Glutamatergic neuron (in vitro differentiated cells): ENCODE results near the gene SHOX. TPM values are rescaled to one million over a fixed set of nuclear protein-coding genes. Genes with fewer than 3 reads are reported as not detected.

ENCODE experiments used
- DNase-seq: peaks from one replicate; pipeline ENCODE4 v3.0.0; 2022
- H3K27ac Mint-ChIP-seq: one replicate; pipeline ENCODE4 v1.8.0; 2020; ENCODE audit warnings: mild to moderate bottlenecking, mixed read lengths, inconsistent platforms; ENCODE audit not compliant: unreplicated experiment
- H3K27me3 Mint-ChIP-seq: one replicate; pipeline ENCODE4 v1.8.0; 2020; ENCODE audit warnings: mild to moderate bottlenecking, moderate library complexity, mixed read lengths, inconsistent platforms; ENCODE audit not compliant: unreplicated experiment
- H3K36me3 Mint-ChIP-seq: one replicate; pipeline ENCODE4 v1.8.0; 2020; ENCODE audit warnings: mild to moderate bottlenecking, mixed read lengths, inconsistent platforms; ENCODE audit not compliant: unreplicated experiment
- H3K4me1 Mint-ChIP-seq: one replicate; pipeline ENCODE4 v1.8.0; 2020; ENCODE audit warnings: mild to moderate bottlenecking, low read depth, mixed read lengths, inconsistent platforms; ENCODE audit not compliant: unreplicated experiment
- H3K4me3 Mint-ChIP-seq: one replicate; pipeline ENCODE4 v1.8.0; 2020; ENCODE audit warnings: mild to moderate bottlenecking, mixed read lengths, inconsistent platforms; ENCODE audit not compliant: unreplicated experiment
- H3K9me3 Mint-ChIP-seq: one replicate; pipeline ENCODE4 v1.8.0; 2020; ENCODE audit warnings: mild to moderate bottlenecking, moderate library complexity, mixed read lengths, inconsistent platforms; ENCODE audit not compliant: unreplicated experiment
- CTCF ChIP-seq: fragments of 200-600 bp; sonication (generic); IDR thresholded peaks from one replicate; pipeline ENCODE4 v1.5.0; 2021; ENCODE audit not compliant: partially characterized antibody, unreplicated experiment
- total RNA-seq: library from RNA; stranded (reverse); fragmentation: NEBNext Ultra II Directional; extraction: Animal tissue kit (Norgen Biotek cat#: 25700); gene quantifications from one replicate; pipeline ENCODE4 v1.2.1, GENCODE V29; 2021; ENCODE audit not compliant: unreplicated experiment

Gene SHOX
- total RNA-seq, 1 donor from 2014 or later: 0.22 TPM

DNA sequence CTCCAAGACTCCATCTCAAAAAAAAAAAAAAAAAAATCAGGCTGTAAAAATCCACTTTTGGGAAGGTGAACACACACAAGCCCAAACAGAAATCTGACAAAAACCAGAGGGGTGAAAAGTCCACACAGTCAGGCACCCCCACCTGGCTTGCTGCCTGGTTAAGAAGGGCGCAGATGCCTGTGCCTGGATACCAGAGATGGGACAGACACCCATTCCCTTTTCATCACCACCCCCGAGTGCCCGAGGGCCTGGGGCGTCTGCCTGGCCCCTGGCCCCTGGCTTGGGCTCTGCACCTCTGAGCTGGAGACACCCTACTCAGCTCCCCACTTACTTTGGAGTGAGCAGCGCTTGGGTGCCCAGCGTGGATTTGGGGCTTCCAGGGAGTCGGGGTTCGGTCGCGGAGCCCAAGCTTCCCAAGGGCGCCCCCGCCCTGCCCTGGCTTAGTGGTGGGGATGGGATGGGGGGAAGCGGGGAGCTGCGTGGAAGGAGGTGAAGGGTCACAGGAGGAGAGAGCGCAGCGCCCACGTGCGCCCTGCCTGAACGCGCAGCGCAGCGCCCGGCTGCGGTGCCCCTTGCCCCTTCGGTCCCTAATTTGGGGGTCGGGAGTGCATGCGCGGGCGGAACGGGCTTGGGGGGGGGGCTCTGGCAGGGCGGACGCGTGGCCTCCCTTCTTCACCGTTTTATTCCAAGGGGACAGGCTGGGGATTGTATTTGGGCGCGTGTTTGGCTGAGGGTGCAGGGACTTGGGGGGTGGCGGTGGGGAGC is 11.3 kb downstream of the SHOX start:
- H3K4me3 Mint-ChIP-seq: no peak overlapping the region
- no peaks in the 10 kb centered on the region for H3K36me3 Mint-ChIP-seq
- no peak for TF ChIP-seq CTCF
- H3K27me3 Mint-ChIP-seq: peaks cover 40% of the 10 kb centered on the region
- peaks cover 19% of the 10 kb centered on the region for H3K9me3 Mint-ChIP-seq
- no peak overlapping the region for H3K27ac Mint-ChIP-seq
- no peak for DNase-seq
- peaks cover 10% of the 10 kb centered on the region for H3K4me1 Mint-ChIP-seq

DNA sequence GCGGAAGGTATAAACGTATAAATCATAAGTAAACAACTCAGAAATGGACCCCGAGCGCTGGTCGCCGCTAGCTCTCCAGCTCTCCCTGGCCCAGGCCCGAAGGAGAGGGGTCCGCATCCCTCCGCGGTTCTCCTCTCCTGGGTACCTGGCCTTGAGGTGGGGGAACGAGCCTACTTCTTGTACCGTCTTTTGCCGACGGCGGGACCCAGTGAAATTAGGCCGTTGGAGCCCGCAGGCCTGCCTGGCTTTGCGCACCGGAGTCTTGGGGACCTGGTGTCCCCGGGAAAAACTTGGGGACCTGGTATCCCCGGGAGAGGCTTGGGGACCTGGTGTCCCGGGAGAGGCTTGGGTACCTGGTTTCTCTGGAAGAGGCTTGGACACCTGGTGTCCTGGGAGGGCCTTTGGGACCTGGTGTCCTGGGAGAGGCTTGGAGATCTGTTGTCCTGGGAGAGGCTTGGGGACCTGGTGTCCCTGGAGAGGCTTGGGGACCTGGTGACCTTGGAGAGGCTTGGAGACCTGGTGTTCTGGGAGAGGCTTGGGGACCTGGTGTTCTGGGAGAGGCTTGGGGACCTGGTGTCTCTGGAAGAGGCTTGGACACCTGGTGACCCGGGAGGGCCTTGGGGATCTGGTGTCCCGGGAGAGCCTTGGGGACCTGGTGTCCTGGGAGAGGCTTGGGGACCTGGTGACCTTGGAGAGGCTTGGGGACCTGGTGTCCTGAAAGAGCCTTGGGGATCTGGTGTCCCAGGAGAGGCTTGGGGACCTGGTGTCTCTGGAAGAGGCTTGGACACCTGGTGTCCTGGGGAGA is 12.0 kb downstream of the SHOX start:
- DNase-seq: no peak
- no peak for TF ChIP-seq CTCF
- H3K36me3 Mint-ChIP-seq: no peaks in the 10 kb centered on the region
- peaks cover 4% of the 10 kb centered on the region for H3K4me1 Mint-ChIP-seq
- peak overlapping the region; percentile 34 for H3K4me3 Mint-ChIP-seq
- H3K27ac Mint-ChIP-seq: no peak overlapping the region
- peaks cover 35% of the 10 kb centered on the region for H3K27me3 Mint-ChIP-seq
- peaks cover 15% of the 10 kb centered on the region for H3K9me3 Mint-ChIP-seq

GRCh38 chrX:643241-643595 is 12.6 kb downstream of the SHOX start:
- Mint-ChIP-seq H3K4me1 (no peaks in the 10 kb centered on the region), H3K27ac (no peak overlapping the region), H3K36me3 (no peaks in the 10 kb centered on the region), H3K9me3 (peaks cover 10% of the 10 kb centered on the region), H3K27me3 (peaks cover 29% of the 10 kb centered on the region), H3K4me3 (peak overlapping the region; percentile 34)
- DNase-seq: no peak
- no peak for TF ChIP-seq CTCF

GRCh38 chrX:643911-644303 is 13.3 kb downstream of the SHOX start:
- H3K36me3 Mint-ChIP-seq: no peaks in the 10 kb centered on the region
- no peak for TF ChIP-seq CTCF
- H3K27me3 Mint-ChIP-seq: peaks cover 26% of the 10 kb centered on the region
- peaks cover 8% of the 10 kb centered on the region for H3K9me3 Mint-ChIP-seq
- DNase-seq: no peak
- no peaks in the 10 kb centered on the region for H3K4me1 Mint-ChIP-seq
- H3K4me3 Mint-ChIP-seq: no peak overlapping the region
- H3K27ac Mint-ChIP-seq: no peak overlapping the region
